Kidney (tissue), 22 donors: ENCODE data around the gene MED14. TPM values are rescaled to one million over a fixed set of nuclear protein-coding genes. Genes with fewer than 3 reads are reported as not detected.
"Not testable (repeated sequence)": the region's sequence is repeated elsewhere in the genome, so short reads cannot be mapped to it uniquely, and the experiment has no call there.

ENCODE experiments used
- DNase-seq, 5 donors: peaks; one replicate each; pipeline ENCODE4 v3.0.0-alpha.2; 2013 to 2020
- FAIRE-seq: peaks from 2 replicates; lab custom pipeline; 2012; peaks lifted over from hg19 to GRCh38; lab: Jason Lieb, UNC
- H3K27ac ChIP-seq, 2 donors: one replicate each; pipeline ENCODE4 v1.7.0; 2013; ENCODE audit warnings: low read depth in 2 of 2, low read length in 2 of 2, inconsistent platforms in 1 of 2
- H3K27me3 ChIP-seq: one replicate; pipeline ENCODE4 v1.7.1; 2013; ENCODE audit warnings: low read length, inconsistent platforms; ENCODE audit not compliant: control insufficient read depth, insufficient read depth
- H3K36me3 ChIP-seq, 3 donors: one replicate each; pipeline versions ENCODE4 v1.7.0 to v1.7.1; 2013; ENCODE audit warnings: low read length in 3 of 3, control low read depth in 1 of 3, inconsistent platforms in 1 of 3; ENCODE audit not compliant: insufficient read depth in 3 of 3, control insufficient read depth in 2 of 3
- H3K4me1 ChIP-seq, 3 donors: one replicate each; pipeline versions ENCODE4 v1.7.0 to v1.7.1; 2013; ENCODE audit warnings: low read length in 3 of 3, inconsistent platforms in 1 of 3, low read depth in 1 of 3; ENCODE audit not compliant: control insufficient read depth in 2 of 3, insufficient read depth in 2 of 3
- H3K4me3 ChIP-seq, 3 donors: one replicate each; pipeline versions ENCODE4 v1.7.0 to v1.8.1; 2013; ENCODE audit warnings: low read length in 3 of 3, control low read depth in 1 of 3, inconsistent platforms in 1 of 3
- H3K9ac ChIP-seq, 3 donors: one replicate each; pipeline versions ENCODE4 v1.7.0 to v1.7.1; 2013; ENCODE audit warnings: low read length in 3 of 3, control low read depth in 1 of 3, inconsistent platforms in 1 of 3
- H3K9me3 ChIP-seq, 3 donors: one replicate each; pipeline versions ENCODE4 v1.7.0 to v1.7.1; 2013; ENCODE audit warnings: low read length in 3 of 3, control low read depth in 1 of 3, inconsistent platforms in 1 of 3; ENCODE audit not compliant: control insufficient read depth in 2 of 3, insufficient read depth in 1 of 3
- CTCF ChIP-seq: IDR thresholded peaks from 3 replicates; pipeline ENCODE4 v1.5.1; 2012; ENCODE audit warnings: mild to moderate bottlenecking, moderate library complexity, borderline replicate concordance; ENCODE audit not compliant: insufficient read depth; ENCODE audit errors: extremely low read depth
- intact Hi-C: fragments of 100-400 bp; cut with DNase I; formaldehyde crosslinking; loops from one replicate; pipeline ENCODE4 v1.11.1; 2022
- long read RNA-seq, 10 donors: library from polyadenylated mRNA in 1 of 10; unstranded in 1 of 10; transcript quantifications; one replicate each; pipeline ENCODE4 v2.0.0 and lab custom pipeline, GENCODE V29; 2021 to 2026
- polyA plus RNA-seq: library from polyadenylated mRNA; stranded (reverse); fragments of 350-450 nt; fragmentation: Illumina TruSeq; extraction: RNeasy Lipid Tissue Mini Kit (QIAGEN cat#74804); gene quantifications from one replicate; pipeline ENCODE4 v1.2.3, GENCODE V29; 2014; ENCODE audit warnings: low read depth, low replicate concordance; ENCODE audit not compliant: insufficient read depth
- total RNA-seq: library from RNA; stranded (reverse); fragmentation: NEBNext Ultra II Directional; extraction: Animal tissue kit (Norgen Biotek cat#: 25700); gene quantifications from one replicate; pipeline ENCODE4 v1.2.1, GENCODE V29; 2021
- donor health status: control.
- donor health status: control.
- donor health status: control.
- donor health status: control.
- donor health status: control.
- donor health status: DM: yes; HTN: yes; CAD: no.
- donor health status: Normal renal cell carcinoma (clear cell type).

Gene MED14
- total RNA-seq (53.7 TPM), polyA plus RNA-seq (5.9 TPM)
- long read RNA-seq, donor 1, partial matches to known transcripts = 0 of 2 reads
- long read RNA-seq, donor 1, other reads (novel, unspliced or antisense) = 0 of 2 reads
- long read RNA-seq, donor 2 = 0 reads
- long read RNA-seq, donor 3, full-length matches to known transcripts = 1 of 1 reads
- long read RNA-seq, donor 3, partial matches to known transcripts = 0 of 1 reads
- long read RNA-seq, donor 3, other reads (novel, unspliced or antisense) = 0 of 1 reads
- long read RNA-seq, donor 4 = 0 reads
- long read RNA-seq, donor 5 = 0 reads
- long read RNA-seq, donor 6 = 0 reads
- long read RNA-seq, donor 7, partial matches to known transcripts = 7 of 8 reads
- long read RNA-seq, donor 7, other reads (novel, unspliced or antisense) = 1 of 8 reads
- long read RNA-seq, donor 8 = 0 reads
- long read RNA-seq, donor 9, partial matches to known transcripts = 0 of 7 reads
- long read RNA-seq, donor 9, other reads (novel, unspliced or antisense) = 7 of 7 reads
- long read RNA-seq, donor 10, full-length matches to known transcripts = 4 of 4 reads
- long read RNA-seq, donor 10, partial matches to known transcripts = 0 of 4 reads
- long read RNA-seq, donor 10, other reads (novel, unspliced or antisense) = 0 of 4 reads

GRCh38 chrX:40735325-40736169, at the start of gene MED14:
TSS of gene MED14 (minus strand) at chrX:40735542. CDS start at chrX:40735412, 130 bp downstream.
- DNase-seq = peak; percentile 92 to 97 (median 94)
- Histone ChIP-seq H3K4me3 (peak within 1 kb of the TSS; percentile 79 to 84 (median 82)), H3K36me3 (no peaks in the 10 kb centered on the region), H3K27me3 (peaks cover 7% of the 10 kb centered on the region), H3K9me3 (no peaks in the 10 kb centered on the region), H3K4me1 (no peaks in the 10 kb centered on the region), H3K9ac (peak within 1 kb of the TSS; percentile 33 to 75 (median 65)), H3K27ac (peak within 1 kb of the TSS; percentile 95 to 97)
- FAIRE-seq = peak; percentile 52
- TF ChIP-seq CTCF = peak; percentile 57
- intact Hi-C loops = no loop called here

GRCh38 chrX:40784516-40785151, 49.3 kb upstream of the MED14 start:
- Histone ChIP-seq H3K36me3 (no peaks in the 10 kb centered on the region), H3K4me3 (no peak overlapping the region), H3K4me1 (no peaks in the 10 kb centered on the region), H3K9me3 (no peaks in the 10 kb centered on the region), H3K27me3 (no peaks in the 10 kb centered on the region), H3K27ac (no peak overlapping the region), H3K9ac (no peak overlapping the region)
- intact Hi-C loops = no loop called here
- DNase-seq = no peak
- no peak for TF ChIP-seq CTCF
- no peak for FAIRE-seq

- H3K27ac ChIP-seq, H3K9me3 ChIP-seq, H3K9ac ChIP-seq, FAIRE-seq, intact Hi-C loops, H3K4me3 ChIP-seq, H3K36me3 ChIP-seq, H3K4me1 ChIP-seq, DNase-seq, H3K27me3 ChIP-seq: not testable (repeated sequence)
Measured at GRCh38 chrX:40782644-40783259, 47.4 kb upstream of the MED14 start.
